ENCODE results near the gene VGLL1.

DNA sequence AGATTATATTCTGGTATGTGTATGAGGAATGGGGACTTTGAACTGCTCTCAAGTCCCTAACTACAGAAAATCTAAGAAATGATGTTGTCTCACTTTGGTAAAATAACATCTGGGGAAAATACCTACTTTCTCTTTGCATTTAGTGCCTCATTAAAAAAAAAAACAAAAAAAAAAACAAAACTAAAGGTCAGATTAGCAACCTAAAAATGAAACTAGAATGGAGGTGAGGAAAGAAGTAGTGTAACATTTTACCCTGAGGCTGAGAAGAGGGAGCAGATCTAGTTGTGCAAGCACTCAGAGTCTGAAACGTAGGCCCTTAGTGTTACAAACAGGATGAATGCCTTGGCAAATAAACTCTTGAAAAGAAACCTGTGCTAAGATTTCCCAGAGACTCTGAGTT, 56.0 kb downstream of the VGLL1 start:
- TF ChIP-seq SP1 (IDR thresholded peaks at IDR 0.05) (no peak), TARDBP (IDR thresholded peaks at IDR 0.05) (no peak), LEF1 (IDR thresholded peaks at IDR 0.05; ENCODE audit: borderline replicate concordance) (no peak), FOXA1 (IDR thresholded peaks at IDR 0.05) (no peak), BHLHE40 (IDR thresholded peaks at IDR 0.05; ENCODE audit: borderline replicate concordance) (no peak), FOXM1 (IDR thresholded peaks at IDR 0.05; ENCODE audit: borderline replicate concordance) (no peak), SUZ12 (IDR thresholded peaks at IDR 0.05) (no peak), ARNT (IDR thresholded peaks at IDR 0.05) (no peak), CTBP1 (IDR thresholded peaks at IDR 0.05; ENCODE audit: borderline replicate concordance) (no peak), FOXK2 (IDR thresholded peaks at IDR 0.05) (no peak), ELF4 (IDR thresholded peaks at IDR 0.05) (no peak), ZNF384 (IDR thresholded peaks at IDR 0.05) (no peak), L3MBTL2 (conservative IDR thresholded peaks at IDR 0.05) (no peak)
- TF ChIP-seq, protein P1, sequence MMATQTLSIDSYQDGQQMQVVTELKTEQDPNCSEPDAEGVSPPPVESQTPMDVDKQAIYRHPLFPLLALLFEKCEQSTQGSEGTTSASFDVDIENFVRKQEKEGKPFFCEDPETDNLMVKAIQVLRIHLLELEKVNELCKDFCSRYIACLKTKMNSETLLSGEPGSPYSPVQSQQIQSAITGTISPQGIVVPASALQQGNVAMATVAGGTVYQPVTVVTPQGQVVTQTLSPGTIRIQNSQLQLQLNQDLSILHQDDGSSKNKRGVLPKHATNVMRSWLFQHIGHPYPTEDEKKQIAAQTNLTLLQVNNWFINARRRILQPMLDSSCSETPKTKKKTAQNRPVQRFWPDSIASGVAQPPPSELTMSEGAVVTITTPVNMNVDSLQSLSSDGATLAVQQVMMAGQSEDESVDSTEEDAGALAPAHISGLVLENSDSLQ (IDR thresholded peaks at IDR 0.05) = no peak
